Activated T-cell treated with anti-CD3 and anti-CD28 coated beads for 48 hours (primary cell): ENCODE measurements around the gene CHST11.

Source experiments
- DNase-seq: peaks from one replicate; pipeline ENCODE4 v3.0.0-alpha.2; 2020; ENCODE audit warnings: low read depth

CHST11 gene

GRCh38 chr12:104585448-104586055 lies 128.8 kb downstream of the CHST11 start:
- no peak for DNase-seq

GRCh38 chr12:104586351-104586919 lies 129.7 kb downstream of the CHST11 start:
- no peak for DNase-seq

GRCh38 chr12:104588047-104588920 lies 131.5 kb downstream of the CHST11 start:
- no peak for DNase-seq

GRCh38 chr12:104588921-104589590 lies 132.3 kb downstream of the CHST11 start:
- DNase-seq, result no peak

- DNase-seq, result no peak
Measured at GRCh38 chr12:104590022-104590421, 133.3 kb downstream of the CHST11 start.

GRCh38 chr12:104591257-104591885 lies 134.6 kb downstream of the CHST11 start:
- no peak for DNase-seq

GRCh38 chr12:104593482-104593881 lies 136.7 kb downstream of the CHST11 start:
- DNase-seq, result no peak

- no peak for DNase-seq
Measured at GRCh38 chr12:104596134-104596799, 139.5 kb downstream of the CHST11 start.

- DNase-seq, result no peak
Measured at GRCh38 chr12:104596898-104597843, 140.4 kb downstream of the CHST11 start.

- DNase-seq, result no peak
Measured at GRCh38 chr12:104598342-104599271, 141.9 kb downstream of the CHST11 start.

GRCh38 chr12:104599272-104600035 lies 142.7 kb downstream of the CHST11 start:
- no peak for DNase-seq

- DNase-seq, result no peak
Measured at GRCh38 chr12:104600036-104600712, 143.4 kb downstream of the CHST11 start.

- DNase-seq, result no peak
Measured at GRCh38 chr12:104600790-104601739, 144.3 kb downstream of the CHST11 start.

GRCh38 chr12:104602406-104602805 lies 145.7 kb downstream of the CHST11 start:
- no peak for DNase-seq

GRCh38 chr12:104602896-104603295 lies 146.1 kb downstream of the CHST11 start:
- DNase-seq, result no peak

GRCh38 chr12:104603545-104603973 lies 146.8 kb downstream of the CHST11 start:
- DNase-seq, result no peak
